HG03457 (cell line): ENCODE data around the gene KIAA0232.

Experiments
- ATAC-seq: cut with Tn5 transposase; IDR thresholded peaks from one replicate; pipeline ENCODE4 v1.9.1; 2021; ENCODE audit warnings: moderate number of reproducible peaks; ENCODE audit not compliant: unreplicated experiment

KIAA0232 gene

GRCh38 chr4:6840062-6840976 is 57.8 kb downstream of the KIAA0232 start:
- no peak for ATAC-seq

GRCh38 chr4:6845027-6845426 is 62.5 kb downstream of the KIAA0232 start:
- ATAC-seq: no peak

- no peak for ATAC-seq
Observed at GRCh38 chr4:6845574-6845973, 63.0 kb downstream of the KIAA0232 start.

- no peak for ATAC-seq
Observed at GRCh38 chr4:6847178-6847577, 64.7 kb downstream of the KIAA0232 start.

- no peak for ATAC-seq
Observed at GRCh38 chr4:6848717-6849305, 66.3 kb downstream of the KIAA0232 start.

GRCh38 chr4:6849691-6850090 is 67.2 kb downstream of the KIAA0232 start:
- no peak for ATAC-seq

GRCh38 chr4:6851431-6851830 is 68.9 kb downstream of the KIAA0232 start:
- no peak for ATAC-seq

- ATAC-seq: no peak
Observed at GRCh38 chr4:6851962-6852361, 69.4 kb downstream of the KIAA0232 start.

GRCh38 chr4:6852582-6852981 is 70.1 kb downstream of the KIAA0232 start:
- no peak for ATAC-seq

GRCh38 chr4:6854098-6854744 is 71.7 kb downstream of the KIAA0232 start:
- ATAC-seq: no peak

GRCh38 chr4:6855692-6856297 is 73.3 kb downstream of the KIAA0232 start:
- peak; percentile 71 for ATAC-seq

GRCh38 chr4:6856391-6856790 is 73.9 kb downstream of the KIAA0232 start:
- ATAC-seq: no peak

- no peak for ATAC-seq
Observed at GRCh38 chr4:6857009-6857882, 74.7 kb downstream of the KIAA0232 start.

- no peak for ATAC-seq
Observed at GRCh38 chr4:6858997-6859396, 76.5 kb downstream of the KIAA0232 start.

- ATAC-seq: no peak
Observed at GRCh38 chr4:6859543-6859942, 77.0 kb downstream of the KIAA0232 start.

- ATAC-seq: no peak
Observed at GRCh38 chr4:6868386-6868785, 85.9 kb downstream of the KIAA0232 start.

- ATAC-seq: no peak
Observed at GRCh38 chr4:6869944-6870343, 87.4 kb downstream of the KIAA0232 start.

GRCh38 chr4:6873291-6873690 is 90.8 kb downstream of the KIAA0232 start:
- no peak for ATAC-seq

- no peak for ATAC-seq
Observed at GRCh38 chr4:6873792-6874461, 91.4 kb downstream of the KIAA0232 start.

- no peak for ATAC-seq
Observed at GRCh38 chr4:6874981-6875380, 92.5 kb downstream of the KIAA0232 start.
